Cardiac muscle cell (in vitro differentiated cells and primary cell): Measurements from ENCODE around the gene PHF2. TPM values are rescaled to one million over a fixed set of nuclear protein-coding genes. Genes with fewer than 3 reads are reported as not detected.

ENCODE experiments used
- DNase-seq, 2 donors: peaks; one replicate each; pipeline versions ENCODE4 v3.0.0 to v3.0.0-alpha.2; 2010 to 2017; ENCODE audit warnings: low read depth in 1 of 2, low spot score in 1 of 2
- H3K27ac ChIP-seq: fragments of 200-600 bp; sonication (generic); 2 replicates; pipeline ENCODE4 v1.5.1; 2016
- H3K27me3 ChIP-seq: fragments of 200-600 bp; sonication (generic); 2 replicates; pipeline ENCODE4 v1.6.0; 2016; ENCODE audit warnings: control low read depth
- H3K36me3 ChIP-seq: fragments of 200-600 bp; sonication (generic); 2 replicates; pipeline ENCODE4 v1.5.1; 2016; ENCODE audit warnings: control low read depth
- H3K4me1 ChIP-seq: fragments of 200-600 bp; sonication (generic); 2 replicates; pipeline ENCODE4 v1.8.1; 2017; ENCODE audit warnings: low read depth, mild to moderate bottlenecking, mixed run types
- H3K4me3 ChIP-seq: fragments of 200-600 bp; sonication (generic); 2 replicates; pipeline ENCODE4 v1.5.1; 2016; ENCODE audit warnings: mild to moderate bottlenecking
- H3K9me3 ChIP-seq: fragments of 200-600 bp; sonication (generic); 2 replicates; pipeline ENCODE4 v1.5.1; 2017; ENCODE audit warnings: low read depth, mild to moderate bottlenecking, control low read depth
- CTCF ChIP-seq: IDR thresholded peaks from 2 replicates; pipeline ENCODE4 v1.5.1; 2012; ENCODE audit warnings: low read depth, mild to moderate bottlenecking, low read length
- polyA plus RNA-seq: library from polyadenylated mRNA; unstranded; fragments of >200 nt; fragmentation: Nextera tagmentation; extraction: Ambion mirVana; gene quantifications from 2 replicates; pipeline ENCODE4 v1.2.1, GENCODE V29; 2016
- total RNA-seq: library from RNA; depleted of rRNA; stranded (reverse); fragments of >200 nt; gene quantifications from 2 replicates; pipeline ENCODE4 v1.2.3, GENCODE V29; 2016

Gene PHF2
- total and polyA plus RNA-seq, 2 experiments from 2014 or later: 14.1 to 33.7 TPM

GRCh38 chr9:93633492-93634221 is 57.3 kb downstream of the PHF2 start:
- no peak for DNase-seq
- Histone ChIP-seq H3K4me1 (no peaks in the 10 kb centered on the region), H3K9me3 (no peaks in the 10 kb centered on the region), H3K4me3 (no peak overlapping the region), H3K36me3 (no peaks in the 10 kb centered on the region), H3K27ac (no peak overlapping the region), H3K27me3 (no peaks in the 10 kb centered on the region)
- TF ChIP-seq CTCF: no peak

- Histone ChIP-seq H3K4me1 (no peaks in the 10 kb centered on the region), H3K27me3 (no peaks in the 10 kb centered on the region), H3K36me3 (no peaks in the 10 kb centered on the region), H3K9me3 (no peaks in the 10 kb centered on the region), H3K4me3 (no peak overlapping the region), H3K27ac (no peak overlapping the region)
- TF ChIP-seq CTCF: no peak
- DNase-seq: no peak
Measured at GRCh38 chr9:93634311-93635185, 58.2 kb downstream of the PHF2 start.

- H3K27ac ChIP-seq: no peak overlapping the region
- H3K9me3 ChIP-seq: no peaks in the 10 kb centered on the region
- no peak overlapping the region for H3K4me3 ChIP-seq
- no peaks in the 10 kb centered on the region for H3K27me3 ChIP-seq
- DNase-seq: no peak
- H3K4me1 ChIP-seq: peaks cover 4% of the 10 kb centered on the region
- no peak for TF ChIP-seq CTCF
- no peaks in the 10 kb centered on the region for H3K36me3 ChIP-seq
Measured at GRCh38 chr9:93635186-93636107, 59.1 kb downstream of the PHF2 start.

- peaks cover 12% of the 10 kb centered on the region for H3K4me1 ChIP-seq
- no peak overlapping the region for H3K4me3 ChIP-seq
- H3K27ac ChIP-seq: no peak overlapping the region
- no peaks in the 10 kb centered on the region for H3K36me3 ChIP-seq
- H3K9me3 ChIP-seq: no peaks in the 10 kb centered on the region
- no peaks in the 10 kb centered on the region for H3K27me3 ChIP-seq
- DNase-seq: no peak
- TF ChIP-seq CTCF: no peak
Measured at GRCh38 chr9:93636172-93636661, 59.8 kb downstream of the PHF2 start.

- Histone ChIP-seq H3K27ac (no peak overlapping the region), H3K9me3 (no peaks in the 10 kb centered on the region), H3K36me3 (no peaks in the 10 kb centered on the region), H3K4me1 (peaks cover 17% of the 10 kb centered on the region), H3K27me3 (no peaks in the 10 kb centered on the region), H3K4me3 (no peak overlapping the region)
- TF ChIP-seq CTCF: no peak
- DNase-seq: no peak
Measured at GRCh38 chr9:93636667-93637066, 60.3 kb downstream of the PHF2 start.
